Frontal cortex (tissue), 4 donors: ENCODE measurements around the gene HEG1. TPM values are rescaled to one million over a fixed set of nuclear protein-coding genes. Genes with fewer than 3 reads are reported as not detected.
A peak's percentile ranks its signal among the peaks of the same experiment; 100 is the strongest.
"Not testable (repeated sequence)": the region's sequence is repeated elsewhere in the genome, so short reads cannot be mapped to it uniquely, and the experiment has no call there.

Source experiments
- DNase-seq, 2 donors: peaks; one replicate each; pipeline ENCODE4 v3.0.0; 2012; ENCODE audit warnings: low spot score in 2 of 2
- FAIRE-seq: peaks from 2 replicates; lab custom pipeline; 2012; peaks lifted over from hg19 to GRCh38; lab: Jason Lieb, UNC
- total RNA-seq: library from RNA; depleted of rRNA; stranded (reverse); fragments of >200 nt; gene quantifications from one replicate; pipeline ENCODE4 v1.2.3, GENCODE V29; 2014
- donor health status: control.
- donor health status: control.
- donor health status: control.

HEG1 gene
- total RNA-seq, 1 donor from 2014 or later, result 5.7 TPM

GRCh38 chr3:124964387-124964786, 91.4 kb downstream of the HEG1 start:
- FAIRE-seq, result no peak
- DNase-seq, result no peak

GRCh38 chr3:124963755-124964154, 92.0 kb downstream of the HEG1 start:
- FAIRE-seq (no peak), DNase-seq (no peak)

GRCh38 chr3:124962403-124962940, 93.3 kb downstream of the HEG1 start:
- DNase-seq (no peak), FAIRE-seq (no peak)

GRCh38 chr3:124960698-124961097, 95.1 kb downstream of the HEG1 start:
- no peak for FAIRE-seq
- no peak for DNase-seq

- DNase-seq (no peak), FAIRE-seq (no peak)
Measured at GRCh38 chr3:124960105-124960504, 95.7 kb downstream of the HEG1 start.

- not testable (repeated sequence) for FAIRE-seq
Measured at GRCh38 chr3:124957951-124958350, 97.8 kb downstream of the HEG1 start.

GRCh38 chr3:124952282-124952855, 103.4 kb downstream of the HEG1 start:
- FAIRE-seq, result no peak
- DNase-seq, result no peak

More at GRCh38 chr3:124957951-124958350, 97.8 kb downstream of the HEG1 start:
- not testable (repeated sequence) for DNase-seq

GRCh38 chr3:124951511-124952281, 104.1 kb downstream of the HEG1 start:
- DNase-seq (no peak), FAIRE-seq (no peak)

- DNase-seq (no peak), FAIRE-seq (no peak)
Measured at GRCh38 chr3:124950026-124950425, 105.8 kb downstream of the HEG1 start.

GRCh38 chr3:124942613-124943012, 113.2 kb downstream of the HEG1 start:
- DNase-seq (no peak), FAIRE-seq (no peak)

GRCh38 chr3:124941771-124942170, 114.0 kb downstream of the HEG1 start:
- FAIRE-seq, result no peak
- DNase-seq, result no peak

GRCh38 chr3:124939661-124940060, 116.1 kb downstream of the HEG1 start:
- DNase-seq (no peak), FAIRE-seq (no peak)

- FAIRE-seq, result no peak
- DNase-seq, result no peak
Measured at GRCh38 chr3:124938896-124939295, 116.9 kb downstream of the HEG1 start.

- DNase-seq (no peak), FAIRE-seq (no peak)
Measured at GRCh38 chr3:124937049-124937448, 118.7 kb downstream of the HEG1 start.

GRCh38 chr3:124935794-124936542, 119.8 kb downstream of the HEG1 start:
- FAIRE-seq (no peak), DNase-seq (no peak)

- no peak for DNase-seq
- FAIRE-seq, result no peak
Measured at GRCh38 chr3:124935264-124935663, 120.5 kb downstream of the HEG1 start.

- DNase-seq (no peak), FAIRE-seq (no peak)
Measured at GRCh38 chr3:124934577-124934976, 121.2 kb downstream of the HEG1 start, which contains the start of gene MUC13. Gene MUC13, minus strand, starts transcription at chr3:124934751. Its CDS starts 39 bp downstream, at chr3:124934712.

GRCh38 chr3:124928333-124929202, 127.2 kb downstream of the HEG1 start:
- no peak for FAIRE-seq
- peak in 1 of 2 donors; percentile 6 for DNase-seq

GRCh38 chr3:124927574-124928045, 128.2 kb downstream of the HEG1 start:
- FAIRE-seq (no peak), DNase-seq (no peak)
